Muscle of leg (tissue), 11 donors: Measurements from ENCODE around the gene MISP. TPM values are rescaled to one million over a fixed set of nuclear protein-coding genes. Genes with fewer than 3 reads are reported as not detected.

Experiments used
- DNase-seq: peaks from one replicate; pipeline ENCODE4 v3.0.0; 2013
- H3K27ac ChIP-seq: one replicate; pipeline ENCODE4 v1.5.1; 2013; ENCODE audit warnings: mild to moderate bottlenecking, low read length, control low read depth
- H3K27me3 ChIP-seq: one replicate; pipeline ENCODE4 v1.6.1; 2013; ENCODE audit warnings: low read length; ENCODE audit not compliant: control insufficient read depth, insufficient read depth
- H3K36me3 ChIP-seq: one replicate; pipeline ENCODE4 v1.6.1; 2013; ENCODE audit warnings: low read length; ENCODE audit not compliant: control insufficient read depth, insufficient read depth
- H3K4me1 ChIP-seq: one replicate; pipeline ENCODE4 v1.6.1; 2013; ENCODE audit warnings: low read length; ENCODE audit not compliant: control insufficient read depth, insufficient read depth
- H3K4me3 ChIP-seq: one replicate; pipeline ENCODE4 v1.5.1; 2013; ENCODE audit warnings: low read length, control low read depth
- H3K9me3 ChIP-seq: replicated peaks from 2 replicates; pipeline ENCODE4 v1.6.1; 2013; ENCODE audit warnings: low read depth, low read length; ENCODE audit not compliant: control insufficient read depth
- WGBS: methylation state at CpG from one replicate; pipeline ENCODE4 v1.1.5; 2013; ENCODE audit warnings: missing lambda C conversion rate; ENCODE audit not compliant: insufficient coverage; 5-methylcytosine and 5-hydroxymethylcytosine counted together
- polyA plus RNA-seq, 8 donors: library from polyadenylated mRNA; unstranded; fragments of 120-200 nt; gene quantifications; one replicate each; pipeline versions ENCODE4 v1.2.1 to v1.2.3, GENCODE V29; 2013; ENCODE audit warnings: inconsistent platforms in 1 of 8, low replicate concordance in 1 of 8; ENCODE audit not compliant: insufficient read length in 8 of 8, insufficient read depth in 1 of 8
- total RNA-seq: library from RNA; stranded (reverse); fragments of 120-200 nt; gene quantifications from one replicate; pipeline ENCODE4 v1.2.4, GENCODE V29; 2013

The MISP gene
- total and polyA plus RNA-seq, 9 donors, result 0.09 to 11.6 (median 0.16) TPM; not detected in 1

DNA sequence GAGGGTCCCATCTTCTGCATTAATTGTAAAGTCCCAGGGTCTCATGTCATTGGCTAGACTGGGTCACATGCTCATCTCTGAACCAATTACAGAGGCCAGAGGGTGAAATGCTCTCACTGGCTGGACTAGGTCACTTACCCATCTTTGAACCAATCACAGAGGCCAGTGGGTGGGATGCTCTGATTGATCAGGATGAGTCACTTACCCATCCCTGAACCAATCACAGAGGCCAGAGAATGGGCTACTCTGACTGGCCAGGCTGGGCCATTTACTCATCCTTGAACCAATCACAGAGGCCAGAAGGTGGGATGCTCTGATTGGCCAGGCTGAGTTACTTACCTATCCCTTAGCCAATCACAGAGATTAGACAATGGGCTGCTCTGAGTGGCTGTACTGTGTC is 5.3 kb downstream of the MISP start:
- H3K27ac ChIP-seq, result no peak overlapping the region
- DNase-seq, result no peak
- H3K9me3 ChIP-seq, result peaks cover 12% of the 10 kb centered on the region
- H3K4me1 ChIP-seq, result peaks cover 18% of the 10 kb centered on the region
- no peak overlapping the region for H3K4me3 ChIP-seq
- H3K27me3 ChIP-seq, result peaks cover 9% of the 10 kb centered on the region
- no peaks in the 10 kb centered on the region for H3K36me3 ChIP-seq

DNA sequence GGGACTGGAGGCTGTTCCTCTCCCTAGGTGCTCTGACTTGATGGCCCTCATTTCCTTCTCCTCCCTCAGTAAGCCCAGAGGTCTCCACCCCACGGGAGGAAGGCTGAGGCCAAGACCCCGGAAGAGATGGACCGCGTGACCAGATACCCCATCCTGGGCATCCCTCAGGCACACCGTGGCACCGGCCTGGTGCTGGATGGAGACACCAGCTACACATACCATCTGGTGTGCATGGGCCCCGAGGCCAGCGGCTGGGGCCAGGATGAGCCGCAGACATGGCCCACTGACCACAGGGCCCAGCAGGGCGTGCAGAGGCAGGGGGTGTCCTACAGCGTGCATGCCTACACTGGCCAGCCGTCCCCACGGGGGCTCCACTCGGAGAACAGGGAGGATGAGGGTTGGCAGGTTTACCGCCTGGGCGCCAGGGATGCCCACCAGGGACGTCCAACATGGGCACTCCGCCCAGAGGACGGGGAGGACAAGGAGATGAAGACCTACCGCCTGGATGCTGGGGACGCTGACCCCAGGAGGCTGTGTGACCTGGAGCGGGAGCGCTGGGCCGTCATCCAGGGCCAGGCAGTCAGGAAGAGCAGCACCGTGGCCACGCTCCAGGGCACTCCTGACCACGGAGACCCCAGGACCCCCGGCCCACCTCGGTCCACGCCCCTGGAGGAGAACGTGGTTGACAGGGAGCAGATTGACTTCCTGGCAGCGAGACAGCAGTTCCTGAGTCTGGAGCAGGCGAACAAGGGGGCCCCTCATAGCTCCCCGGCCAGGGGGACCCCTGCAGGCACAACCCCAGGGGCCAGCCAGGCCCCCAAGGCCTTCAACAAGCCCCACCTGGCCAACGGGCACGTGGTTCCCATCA is 6.1 kb downstream of the MISP start:
- Histone ChIP-seq H3K4me1 (peaks cover 12% of the 10 kb centered on the region), H3K27me3 (peaks cover 4% of the 10 kb centered on the region), H3K36me3 (no peaks in the 10 kb centered on the region), H3K4me3 (no peak overlapping the region), H3K9me3 (peaks cover 12% of the 10 kb centered on the region), H3K27ac (no peak overlapping the region)
- DNase-seq, result no peak
- WGBS, result 89% methylated on average over 36 of the region's 36 CpGs

DNA sequence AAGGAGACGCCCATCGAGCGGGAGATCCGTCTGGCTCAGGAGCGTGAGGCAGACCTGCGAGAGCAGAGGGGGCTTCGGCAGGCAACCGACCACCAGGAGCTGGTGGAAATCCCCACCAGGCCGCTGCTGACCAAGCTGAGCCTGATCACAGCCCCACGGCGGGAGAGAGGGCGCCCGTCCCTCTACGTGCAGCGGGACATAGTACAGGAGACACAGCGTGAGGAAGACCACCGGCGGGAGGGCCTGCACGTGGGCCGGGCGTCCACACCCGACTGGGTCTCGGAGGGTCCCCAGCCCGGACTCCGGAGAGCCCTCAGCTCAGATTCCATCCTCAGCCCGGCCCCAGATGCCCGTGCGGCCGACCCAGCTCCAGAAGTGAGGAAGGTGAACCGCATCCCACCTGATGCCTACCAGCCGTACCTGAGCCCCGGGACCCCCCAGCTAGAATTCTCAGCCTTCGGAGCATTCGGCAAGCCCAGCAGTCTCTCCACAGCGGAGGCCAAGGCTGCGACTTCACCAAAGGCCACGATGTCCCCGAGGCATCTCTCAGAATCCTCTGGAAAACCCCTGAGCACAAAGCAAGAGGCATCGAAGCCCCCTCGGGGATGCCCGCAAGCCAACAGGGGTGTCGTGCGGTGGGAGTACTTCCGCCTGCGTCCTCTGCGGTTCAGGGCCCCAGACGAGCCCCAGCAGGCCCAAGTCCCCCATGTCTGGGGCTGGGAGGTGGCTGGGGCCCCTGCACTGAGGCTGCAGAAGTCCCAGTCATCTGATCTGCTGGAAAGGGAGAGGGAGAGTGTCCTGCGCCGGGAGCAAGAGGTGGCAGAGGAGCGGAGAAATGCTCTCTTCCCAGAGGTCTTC is 7.1 kb downstream of the MISP start:
- no peak for DNase-seq
- Histone ChIP-seq H3K4me3 (no peak overlapping the region), H3K4me1 (peaks cover 7% of the 10 kb centered on the region), H3K36me3 (no peaks in the 10 kb centered on the region), H3K27ac (no peak overlapping the region), H3K9me3 (peaks cover 12% of the 10 kb centered on the region), H3K27me3 (peaks cover 3% of the 10 kb centered on the region)
- 92% methylated on average over 43 of the region's 50 CpGs for WGBS

DNA sequence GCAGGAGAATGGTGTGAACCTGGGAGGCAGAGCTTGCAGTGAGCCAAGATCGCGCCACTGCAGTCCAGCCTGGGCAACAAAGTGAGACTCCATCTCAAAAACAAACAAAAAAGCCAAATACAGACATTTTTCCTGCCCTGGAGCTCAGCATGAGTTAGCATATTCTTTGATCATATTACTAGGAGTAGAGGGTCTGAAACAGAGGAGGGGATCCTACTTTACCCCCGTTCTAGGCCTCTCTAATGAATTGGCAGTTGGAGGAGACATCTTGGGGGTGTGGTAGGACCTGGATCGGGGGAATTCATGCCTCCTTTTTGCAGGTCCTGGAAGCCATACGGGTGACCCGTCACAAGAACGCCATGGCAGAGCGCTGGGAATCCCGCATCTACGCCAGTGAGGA is 12.3 kb downstream of the MISP start:
- H3K27me3 ChIP-seq, result peaks cover 2% of the 10 kb centered on the region
- H3K4me3 ChIP-seq, result no peak overlapping the region
- DNase-seq, result no peak
- H3K27ac ChIP-seq, result no peak overlapping the region
- H3K4me1 ChIP-seq, result no peaks in the 10 kb centered on the region
- 89% methylated on average over 8 of the region's 10 CpGs for WGBS
- H3K9me3 ChIP-seq, result peaks cover 6% of the 10 kb centered on the region
- no peaks in the 10 kb centered on the region for H3K36me3 ChIP-seq

DNA sequence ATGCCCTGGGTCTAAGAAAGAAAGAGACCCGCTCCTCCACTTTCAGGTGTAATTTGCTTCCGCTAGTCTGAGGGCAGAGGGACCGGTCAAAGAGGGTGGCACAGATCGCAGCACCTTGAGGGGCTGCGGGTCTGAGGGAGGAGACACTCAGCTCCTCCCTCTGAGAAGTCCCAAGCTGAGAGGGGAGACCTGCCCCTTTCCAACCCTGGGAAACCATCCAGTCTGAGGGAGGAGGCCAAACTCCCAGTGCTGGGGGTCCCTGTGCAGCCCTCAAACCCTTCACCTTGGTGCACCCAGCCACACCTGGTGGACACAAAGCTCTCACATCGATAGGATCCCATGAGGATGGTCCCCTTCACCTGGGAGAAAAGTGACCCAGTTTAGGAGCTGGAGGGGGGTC is 13.0 kb downstream of the MISP start:
- Histone ChIP-seq H3K4me3 (no peak overlapping the region), H3K27ac (no peak overlapping the region), H3K4me1 (no peaks in the 10 kb centered on the region), H3K27me3 (no peaks in the 10 kb centered on the region), H3K36me3 (no peaks in the 10 kb centered on the region), H3K9me3 (no peaks in the 10 kb centered on the region)
- WGBS, result 79% methylated on average over 4 of the region's 6 CpGs
- no peak for DNase-seq

DNA sequence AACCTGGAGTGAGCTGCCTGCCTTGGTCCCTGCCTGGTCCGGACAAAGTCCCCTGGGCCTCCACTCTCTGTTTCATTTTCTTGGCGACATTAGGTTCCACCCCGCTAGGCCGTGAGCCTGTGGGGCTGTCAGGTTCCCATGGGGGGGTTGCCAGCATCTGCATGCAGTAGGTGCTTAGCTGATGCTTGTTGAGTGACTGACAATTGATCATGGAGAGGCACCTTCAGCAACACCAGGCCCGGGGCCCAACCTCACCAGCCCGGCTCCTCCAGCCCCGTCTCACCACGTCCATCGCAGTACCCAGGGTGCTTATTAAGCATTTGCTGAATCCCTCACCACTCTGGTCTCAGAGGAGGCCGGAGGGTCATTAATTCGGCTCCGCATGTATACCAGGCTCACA is 13.4 kb downstream of the MISP start:
- no peak for DNase-seq
- no peaks in the 10 kb centered on the region for H3K27me3 ChIP-seq
- 85% methylated on average over 9 of the region's 12 CpGs for WGBS

DNA sequence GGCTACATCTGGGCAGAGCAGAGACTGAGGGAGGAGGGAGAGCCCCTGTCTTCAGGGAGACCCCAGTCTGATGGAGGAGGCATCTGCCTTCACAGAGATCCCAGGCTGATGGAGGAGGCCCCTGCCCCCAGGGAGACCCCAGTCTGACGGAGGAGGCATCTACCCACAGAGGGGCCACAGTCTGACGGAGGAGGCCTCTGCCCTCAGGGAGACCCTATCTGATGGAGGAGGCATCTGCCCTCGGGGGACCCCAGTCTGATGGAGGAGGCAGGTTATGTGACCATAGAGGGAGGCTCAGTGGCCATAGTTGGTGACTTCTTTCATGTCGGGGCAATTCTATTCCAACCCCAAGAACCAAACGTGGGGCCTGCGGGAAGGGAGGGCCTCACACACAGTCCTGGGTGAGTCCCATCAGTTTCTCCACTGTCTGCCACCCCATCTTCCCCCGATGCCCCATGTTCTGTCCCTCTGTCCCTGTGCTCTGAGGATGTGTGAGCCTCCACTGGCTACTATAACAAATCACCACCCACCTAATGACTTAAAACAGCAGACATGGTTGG is 14.3 kb downstream of the MISP start:
- 69% methylated on average over 5 of the region's 7 CpGs for WGBS
- Histone ChIP-seq H3K27ac (no peak overlapping the region), H3K36me3 (no peaks in the 10 kb centered on the region), H3K9me3 (no peaks in the 10 kb centered on the region), H3K4me3 (no peak overlapping the region), H3K4me1 (no peaks in the 10 kb centered on the region), H3K27me3 (peaks cover 3% of the 10 kb centered on the region)
- DNase-seq, result no peak

More for the DNA sequence above, 13.4 kb downstream of the MISP start:
- no peaks in the 10 kb centered on the region for H3K4me1 ChIP-seq
- H3K36me3 ChIP-seq, result no peaks in the 10 kb centered on the region
- H3K4me3 ChIP-seq, result no peak overlapping the region
- no peak overlapping the region for H3K27ac ChIP-seq
- no peaks in the 10 kb centered on the region for H3K9me3 ChIP-seq

DNA sequence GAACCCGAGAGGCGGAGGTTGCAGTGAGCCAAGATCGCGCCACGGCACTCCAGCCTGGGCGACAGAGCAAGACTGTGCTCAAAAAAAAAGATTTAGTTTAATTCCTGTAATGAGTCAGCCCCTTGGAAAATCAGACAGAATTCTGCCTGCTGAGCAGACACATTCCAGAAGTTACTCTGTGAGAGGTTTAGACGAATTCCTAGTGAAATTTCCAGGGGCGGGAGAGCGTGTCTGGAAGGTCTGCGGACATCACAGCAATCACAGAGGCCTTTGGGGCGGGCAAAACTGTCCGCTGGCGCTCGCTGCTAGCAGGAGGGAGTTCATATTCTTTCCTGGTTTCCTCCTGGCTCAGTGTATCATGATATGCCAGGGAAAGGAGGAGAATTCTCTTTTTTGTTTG is 17.5 kb downstream of the MISP start:
- Histone ChIP-seq H3K9me3 (no peaks in the 10 kb centered on the region), H3K4me1 (no peaks in the 10 kb centered on the region), H3K4me3 (no peak overlapping the region), H3K27ac (no peak overlapping the region), H3K27me3 (peaks cover 3% of the 10 kb centered on the region), H3K36me3 (no peaks in the 10 kb centered on the region)
- DNase-seq, result peak; percentile 83
- 29% methylated on average over 14 of the region's 14 CpGs for WGBS

DNA sequence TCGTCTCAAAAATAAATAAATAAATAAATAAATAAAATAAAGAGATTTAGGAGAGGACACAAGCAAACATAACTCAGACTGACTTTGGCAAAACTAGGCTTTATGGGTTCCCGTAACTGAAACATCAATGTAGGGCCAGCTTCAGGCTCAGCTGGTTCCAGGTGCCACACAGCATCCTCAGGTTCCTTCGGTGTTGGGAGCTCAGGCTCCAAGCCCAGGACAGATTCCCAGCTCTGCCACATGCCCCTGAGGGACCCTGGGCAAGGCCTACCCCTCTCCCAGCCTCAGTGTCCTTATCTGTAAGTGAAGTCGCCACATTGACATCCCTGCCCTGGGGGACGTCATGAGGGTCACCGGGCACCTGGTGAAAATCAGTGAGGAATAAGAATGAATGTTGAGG is 18.7 kb downstream of the MISP start:
- H3K4me3 ChIP-seq, result no peak overlapping the region
- DNase-seq, result no peak
- H3K27me3 ChIP-seq, result peaks cover 3% of the 10 kb centered on the region
- H3K4me1 ChIP-seq, result no peaks in the 10 kb centered on the region
- H3K9me3 ChIP-seq, result no peaks in the 10 kb centered on the region
- H3K36me3 ChIP-seq, result no peaks in the 10 kb centered on the region
- 80% methylated on average over 2 of the region's 6 CpGs for WGBS
- no peak overlapping the region for H3K27ac ChIP-seq

DNA sequence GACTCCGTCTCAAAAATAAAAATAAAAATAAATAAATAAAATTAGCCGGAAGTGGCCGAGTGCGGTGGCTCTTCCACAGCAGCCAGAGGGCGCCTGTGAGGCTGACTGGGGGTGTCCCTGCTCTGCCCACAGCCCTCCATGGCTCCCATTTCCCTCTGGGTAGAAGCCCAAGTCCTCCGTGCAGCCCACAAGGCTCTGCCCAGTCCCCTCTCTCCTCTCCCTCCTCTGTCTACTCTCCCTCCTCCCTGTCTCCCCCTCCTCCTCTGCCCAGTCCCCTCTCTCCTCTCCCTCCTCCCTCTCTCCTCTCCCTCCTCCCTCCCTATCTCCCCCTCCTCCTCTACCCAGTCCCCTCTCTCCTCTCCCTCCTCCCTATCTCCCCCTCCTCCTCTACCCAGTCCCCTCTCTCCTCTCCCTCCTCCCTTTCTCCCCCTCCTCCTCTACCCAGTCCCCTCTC is 20.4 kb downstream of the MISP start:
- no peak overlapping the region for H3K27ac ChIP-seq
- H3K9me3 ChIP-seq, result no peaks in the 10 kb centered on the region
- no peaks in the 10 kb centered on the region for H3K4me1 ChIP-seq
- peaks cover 3% of the 10 kb centered on the region for H3K27me3 ChIP-seq
- no peaks in the 10 kb centered on the region for H3K36me3 ChIP-seq
- H3K4me3 ChIP-seq, result no peak overlapping the region
- 17% methylated on average over 4 of the region's 6 CpGs for WGBS
- DNase-seq, result no peak
